ENCODE measurements around the gene S100A2.

Gene S100A2

GRCh38 chr1:153543736-153544135 is 21.9 kb downstream of the S100A2 start:
- no peak for DNase-seq

GRCh38 chr1:153542956-153543711 is 22.5 kb downstream of the S100A2 start:
- no peak for DNase-seq

GRCh38 chr1:153541641-153542590 is 23.7 kb downstream of the S100A2 start:
- DNase-seq: no peak

GRCh38 chr1:153540394-153541361 is 25.0 kb downstream of the S100A2 start, which contains the start of gene S100A5:
S100A5 (minus strand) TSS chr1:153540934; CDS start chr1:153540191, 743 bp downstream.
- DNase-seq: no peak

- no peak for DNase-seq
Observed at GRCh38 chr1:153539395-153540093, 26.1 kb downstream of the S100A2 start.

- peak; percentile 44 for DNase-seq
Observed at GRCh38 chr1:153538315-153538821, 27.3 kb downstream of the S100A2 start.

- DNase-seq: no peak
Observed at GRCh38 chr1:153537376-153537730, 28.3 kb downstream of the S100A2 start.

GRCh38 chr1:153536671-153537375 is 28.8 kb downstream of the S100A2 start:
- DNase-seq: no peak

GRCh38 chr1:153536012-153536670 is 29.5 kb downstream of the S100A2 start:
- no peak for DNase-seq

- no peak for DNase-seq
Observed at GRCh38 chr1:153535242-153536011, 30.2 kb downstream of the S100A2 start, which contains the start of gene S100A6. S100A6 (minus strand) TSS chr1:153535991; CDS start chr1:153535339, 652 bp downstream.

GRCh38 chr1:153534925-153535241 is 30.8 kb downstream of the S100A2 start:
- no peak for DNase-seq

- DNase-seq: no peak
Observed at GRCh38 chr1:153534226-153534924, 31.3 kb downstream of the S100A2 start.

- peak; percentile 66 for DNase-seq
Observed at GRCh38 chr1:153533689-153534201, 31.9 kb downstream of the S100A2 start.

GRCh38 chr1:153532769-153533599 is 32.7 kb downstream of the S100A2 start:
- DNase-seq: peak; percentile 95

GRCh38 chr1:153532181-153532580 is 33.5 kb downstream of the S100A2 start:
- peak; percentile 66 for DNase-seq

- no peak for DNase-seq
Observed at GRCh38 chr1:153531638-153532037, 34.0 kb downstream of the S100A2 start.

- no peak for DNase-seq
Observed at GRCh38 chr1:153527683-153528040, 38.0 kb downstream of the S100A2 start.
